Measurements from ENCODE around the gene STK17B.

GRCh38 chr2:196117214-196117705, 54.1 kb downstream of the STK17B start:
- TF ChIP-seq CTCF (IDR thresholded peaks at IDR 0.05 in 2 of 3, conservative IDR thresholded peaks at IDR 0.05 in 1 of 3; ENCODE audit: insufficient read depth in 2 of 3, low read depth in 1 of 3, low read length in 3 of 3), result no peak
- no peak for TF ChIP-seq ZNF57 (CRISPR knock-in tag; IDR thresholded peaks at IDR 0.05)
- TF ChIP-seq ETV6 (IDR thresholded peaks at IDR 0.05; ENCODE audit: borderline replicate concordance in 1 of 2, low read depth in 2 of 2, low read length in 1 of 2), result no peak
- TF ChIP-seq ETV6 (CRISPR knock-in tag; IDR thresholded peaks at IDR 0.05; ENCODE audit: borderline replicate concordance), result no peak
- TF ChIP-seq CUX1 (CRISPR knock-in tag; IDR thresholded peaks at IDR 0.05), result no peak
- TF ChIP-seq ZFX (CRISPR knock-in tag; IDR thresholded peaks at IDR 0.05), result no peak
- TF ChIP-seq ZBTB33 (CRISPR knock-in tag; IDR thresholded peaks at IDR 0.05), result no peak
- TF ChIP-seq ZNF76 (CRISPR knock-in tag; IDR thresholded peaks at IDR 0.05; ENCODE audit: borderline replicate concordance), result no peak
- TF ChIP-seq ZNF77 (CRISPR knock-in tag; IDR thresholded peaks at IDR 0.05), result no peak
- TF ChIP-seq NR2C2 (CRISPR knock-in tag; IDR thresholded peaks at IDR 0.05), result no peak
- TF ChIP-seq NR2C2 (tag; IDR thresholded peaks at IDR 0.05), result no peak
- TF ChIP-seq HMGXB4 (CRISPR knock-in tag; IDR thresholded peaks at IDR 0.05), result no peak
